ENCODE measurements around the gene OGFOD3. TPM values are rescaled to one million over a fixed set of nuclear protein-coding genes. Genes with fewer than 3 reads are reported as not detected.

Gene OGFOD3
- total and polyA plus RNA-seq, 8 donors = 10.5 to 30.4 (median 17.4) TPM

DNA sequence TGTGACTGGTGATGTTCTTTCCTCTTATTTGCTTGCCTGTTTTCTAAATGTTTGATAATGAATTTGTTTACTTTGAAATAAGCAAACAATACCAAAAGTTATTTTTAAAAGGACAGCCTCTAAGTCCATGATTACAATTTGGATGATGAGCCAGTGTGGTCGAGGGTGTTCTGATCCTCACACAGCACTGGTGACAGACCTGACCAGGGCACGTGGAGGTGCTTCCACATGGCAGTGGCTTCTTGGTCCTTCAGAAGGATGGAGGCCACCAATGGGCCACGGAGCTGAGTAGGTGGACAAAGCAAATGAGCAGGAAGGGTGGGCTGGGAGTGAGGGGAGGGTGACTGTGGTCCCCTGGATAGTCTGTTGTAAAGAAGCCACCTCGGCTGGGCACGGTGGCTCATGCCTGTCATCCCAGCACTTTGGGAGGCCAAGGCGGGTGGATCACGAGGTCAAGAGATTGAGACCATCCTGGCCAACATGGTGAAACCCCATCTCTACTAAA, 63.5 kb downstream of the OGFOD3 start:
- Histone ChIP-seq H3K4me3 (no peak overlapping the region), H3K9me3 (no peaks in the 10 kb centered on the region), H3K27ac (no peak overlapping the region), H3K27me3 (peaks cover 0 to 51% (median 3%) of the 10 kb centered on the region in 3 donors), H3K4me1 (peaks cover 6 to 36% (median 22%) of the 10 kb centered on the region in 4 donors), H3K36me3 (no peaks in the 10 kb centered on the region)
- 78 to 89% (median 89%) methylated on average over 7 of the region's 7 CpGs for WGBS, 5 donors
- DNase-seq = no peak
- intact Hi-C loops (cut with DNase I; ENCODE audit: low total_unique reads) = loop anchor here (5.0 kb wide), 1 partner anchor 57 kb away; no protein-coding TSS in a partner anchor
- TF ChIP-seq, protein P1, sequence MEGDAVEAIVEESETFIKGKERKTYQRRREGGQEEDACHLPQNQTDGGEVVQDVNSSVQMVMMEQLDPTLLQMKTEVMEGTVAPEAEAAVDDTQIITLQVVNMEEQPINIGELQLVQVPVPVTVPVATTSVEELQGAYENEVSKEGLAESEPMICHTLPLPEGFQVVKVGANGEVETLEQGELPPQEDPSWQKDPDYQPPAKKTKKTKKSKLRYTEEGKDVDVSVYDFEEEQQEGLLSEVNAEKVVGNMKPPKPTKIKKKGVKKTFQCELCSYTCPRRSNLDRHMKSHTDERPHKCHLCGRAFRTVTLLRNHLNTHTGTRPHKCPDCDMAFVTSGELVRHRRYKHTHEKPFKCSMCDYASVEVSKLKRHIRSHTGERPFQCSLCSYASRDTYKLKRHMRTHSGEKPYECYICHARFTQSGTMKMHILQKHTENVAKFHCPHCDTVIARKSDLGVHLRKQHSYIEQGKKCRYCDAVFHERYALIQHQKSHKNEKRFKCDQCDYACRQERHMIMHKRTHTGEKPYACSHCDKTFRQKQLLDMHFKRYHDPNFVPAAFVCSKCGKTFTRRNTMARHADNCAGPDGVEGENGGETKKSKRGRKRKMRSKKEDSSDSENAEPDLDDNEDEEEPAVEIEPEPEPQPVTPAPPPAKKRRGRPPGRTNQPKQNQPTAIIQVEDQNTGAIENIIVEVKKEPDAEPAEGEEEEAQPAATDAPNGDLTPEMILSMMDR (IDR thresholded peaks at IDR 0.05) = no peak
- no peak for TF ChIP-seq POLR2A (IDR thresholded peaks at IDR 0.05)

DNA sequence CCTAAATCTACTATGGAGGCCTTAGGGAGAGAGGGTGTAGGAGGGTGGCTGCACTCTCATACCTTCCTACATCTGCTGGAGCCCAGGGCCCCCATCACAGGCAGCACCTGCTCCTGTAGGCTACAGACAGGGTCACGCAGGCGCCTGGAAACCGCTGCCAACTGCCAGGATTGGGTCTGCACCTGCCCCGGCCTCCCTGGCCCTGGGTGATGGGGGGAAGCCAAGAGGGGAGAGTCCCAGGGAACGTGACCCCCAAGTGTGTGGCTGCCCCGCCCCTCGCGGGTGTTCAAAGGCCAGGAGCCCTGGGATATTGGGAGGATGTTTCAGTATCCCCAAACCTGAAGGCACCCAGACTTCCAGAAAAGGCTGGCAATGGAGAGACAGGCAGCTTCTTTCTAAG, 64.9 kb downstream of the OGFOD3 start:
- H3K4me1 ChIP-seq = peaks cover 6 to 30% (median 22%) of the 10 kb centered on the region in 4 donors
- intact Hi-C loops (cut with DNase I; ENCODE audit: low total_unique reads) = loop anchor here (5.0 kb wide), 1 partner anchor 59 kb away; no protein-coding TSS in a partner anchor
- WGBS, 5 donors = 83 to 87% (median 86%) methylated on average over 8 of the region's 8 CpGs
- DNase-seq = no peak
- TF ChIP-seq, protein P1 (IDR thresholded peaks at IDR 0.05) = no peak
- no peak for TF ChIP-seq EP300 (IDR thresholded peaks at IDR 0.05)
- TF ChIP-seq POLR2AphosphoS5 (IDR thresholded peaks at IDR 0.05) = no peak
- no peak for TF ChIP-seq POLR2A (IDR thresholded peaks at IDR 0.05)
- no peak overlapping the region for H3K27ac ChIP-seq
- H3K36me3 ChIP-seq = no peaks in the 10 kb centered on the region
- H3K27me3 ChIP-seq = peaks cover 0 to 46% (median 0%) of the 10 kb centered on the region in 3 donors
- H3K9me3 ChIP-seq = no peaks in the 10 kb centered on the region
- H3K4me3 ChIP-seq = no peak overlapping the region

DNA sequence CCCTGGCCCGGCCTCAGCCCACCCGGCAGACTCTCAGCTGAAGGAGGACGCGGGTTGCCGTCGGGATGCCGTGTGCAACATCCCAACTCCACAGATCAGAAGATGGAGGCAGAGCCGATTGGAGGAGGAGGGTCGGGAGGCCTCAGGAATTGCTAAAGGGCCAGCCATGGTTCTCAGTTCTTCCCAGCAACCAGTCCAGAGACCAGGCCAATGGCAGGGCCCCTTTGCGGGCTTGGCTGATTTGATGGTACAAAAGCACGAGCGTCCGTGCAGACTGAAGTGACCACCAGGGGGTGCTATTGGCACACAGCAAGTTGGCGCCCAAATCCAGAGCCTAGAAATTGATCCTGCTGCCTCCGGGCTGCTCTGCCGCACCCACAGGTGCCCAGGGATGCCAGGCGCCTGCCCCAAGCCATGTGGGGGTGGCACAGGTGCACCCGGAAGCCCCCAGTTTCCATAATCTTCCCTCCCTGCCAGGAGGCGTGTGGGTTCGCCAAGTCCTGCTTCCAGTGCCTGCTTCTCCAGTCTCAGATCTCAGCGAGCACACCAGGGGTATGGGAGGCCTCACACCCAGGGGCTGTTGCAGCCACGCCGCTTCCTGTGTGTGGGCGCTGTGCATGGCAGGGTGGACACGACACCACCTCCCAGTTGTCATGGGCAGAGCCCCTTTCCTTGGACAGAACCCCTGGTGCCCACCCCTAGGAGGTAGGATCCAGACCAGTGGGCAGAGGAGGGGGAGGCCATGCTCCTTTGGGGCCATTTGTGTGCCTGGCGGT, 66.5 kb downstream of the OGFOD3 start:
- peak; percentile 91 to 95 for DNase-seq
- intact Hi-C loops (cut with DNase I; ENCODE audit: low total_unique reads) = loop anchor here (5.0 kb wide), 1 partner anchor 60 kb away; no protein-coding TSS in a partner anchor
- Histone ChIP-seq H3K4me1 (peaks cover 6 to 28% (median 22%) of the 10 kb centered on the region in 4 donors), H3K27ac (no peak overlapping the region), H3K4me3 (no peak overlapping the region), H3K9me3 (no peaks in the 10 kb centered on the region), H3K36me3 (no peaks in the 10 kb centered on the region), H3K27me3 (peaks cover 0 to 41% (median 0%) of the 10 kb centered on the region in 3 donors)
- TF ChIP-seq, protein P1 (IDR thresholded peaks at IDR 0.05) = peak in 5 of 7 experiments; percentile 84 to 99 (median 92)
- TF ChIP-seq POLR2A (IDR thresholded peaks at IDR 0.05) (no peak), EP300 (IDR thresholded peaks at IDR 0.05) (no peak), POLR2AphosphoS5 (IDR thresholded peaks at IDR 0.05) (peak in 1 of 3 donors; percentile 67)
- WGBS, 5 donors = 32 to 42% (median 35%) methylated on average over 20 to 26 of the region's 26 CpGs

DNA sequence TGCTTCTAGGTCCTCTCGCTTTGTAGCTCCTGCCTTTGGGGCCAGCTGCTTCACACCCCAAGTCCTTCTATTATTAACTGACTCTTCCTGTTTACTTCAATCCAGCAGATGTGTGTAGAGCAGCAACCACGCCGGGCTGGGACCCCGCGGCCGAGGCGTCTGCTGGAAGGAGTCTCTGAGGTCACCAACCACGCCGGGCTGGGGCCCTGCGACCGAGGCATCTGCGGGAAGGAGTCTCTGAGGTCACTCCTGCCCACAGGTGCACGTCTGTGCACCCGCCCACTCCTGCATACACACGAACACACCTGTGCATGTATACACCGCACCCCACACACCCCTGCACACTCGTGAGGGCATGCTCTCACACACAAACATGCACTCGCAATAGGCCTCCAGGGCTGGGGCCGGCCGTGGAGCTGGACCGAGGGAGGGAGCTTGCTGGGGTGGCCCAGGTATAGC, 67.1 kb downstream of the OGFOD3 start:
- no peaks in the 10 kb centered on the region for H3K9me3 ChIP-seq
- H3K4me1 ChIP-seq = peaks cover 6 to 23% (median 16%) of the 10 kb centered on the region in 4 donors
- peak in 1 of 2 donors; percentile 38 for DNase-seq
- H3K36me3 ChIP-seq = no peaks in the 10 kb centered on the region
- no peak overlapping the region for H3K4me3 ChIP-seq
- no peak overlapping the region for H3K27ac ChIP-seq
- H3K27me3 ChIP-seq = peaks cover 0 to 38% (median 0%) of the 10 kb centered on the region in 3 donors
- intact Hi-C loops (cut with DNase I; ENCODE audit: low total_unique reads) = loop anchor here (5.0 kb wide), 1 partner anchor 61 kb away; no protein-coding TSS in a partner anchor
- TF ChIP-seq EP300 (IDR thresholded peaks at IDR 0.05) (no peak), POLR2A (IDR thresholded peaks at IDR 0.05) (no peak), POLR2AphosphoS5 (IDR thresholded peaks at IDR 0.05) (no peak)
- TF ChIP-seq, protein P1 (IDR thresholded peaks at IDR 0.05) = no peak
- 48 to 59% (median 51%) methylated on average over 14 to 21 of the region's 21 CpGs for WGBS, 5 donors

Measured in stomach (tissue), 9 donors.